Omental fat pad (tissue), 4 donors: ENCODE measurements around the gene LTF. TPM values are rescaled to one million over a fixed set of nuclear protein-coding genes. Genes with fewer than 3 reads are reported as not detected.
"Not testable (repeated sequence)": the region's sequence is repeated elsewhere in the genome, so short reads cannot be mapped to it uniquely, and the experiment has no call there.

ENCODE experiments used
- ATAC-seq: fragments of 150-250 bp; one replicate; pipeline ENCODE4 v1.9.1; 2016; ENCODE audit warnings: mild to moderate bottlenecking, moderate library complexity; ENCODE audit not compliant: low FRiP score
- DNase-seq: peaks from one replicate; pipeline ENCODE4 v3.0.0-alpha.2; 2019; ENCODE audit warnings: low spot score
- total RNA-seq, 4 donors: library from RNA; depleted of rRNA; stranded (reverse); fragments of >200 nt; gene quantifications; one replicate each; pipeline ENCODE4 v1.1.0, GENCODE V29; 2016
- TF ChIP-seq, protein P1 (sequence below), 3 donors: fragments of 450-650 bp; IDR thresholded peaks; one replicate each; pipeline ENCODE4 v1.5.1; 2016 to 2017; ENCODE audit warnings: antibody characterized with exemption in 3 of 3, mild to moderate bottlenecking in 3 of 3, moderate library complexity in 2 of 3

The LTF gene
- total RNA-seq, 4 donors from 2014 or later: 3.0 to 9.6 (median 6.9) TPM

GRCh38 chr3:46393554-46394434, 70.9 kb downstream of the LTF start:
- TF ChIP-seq, protein P1, sequence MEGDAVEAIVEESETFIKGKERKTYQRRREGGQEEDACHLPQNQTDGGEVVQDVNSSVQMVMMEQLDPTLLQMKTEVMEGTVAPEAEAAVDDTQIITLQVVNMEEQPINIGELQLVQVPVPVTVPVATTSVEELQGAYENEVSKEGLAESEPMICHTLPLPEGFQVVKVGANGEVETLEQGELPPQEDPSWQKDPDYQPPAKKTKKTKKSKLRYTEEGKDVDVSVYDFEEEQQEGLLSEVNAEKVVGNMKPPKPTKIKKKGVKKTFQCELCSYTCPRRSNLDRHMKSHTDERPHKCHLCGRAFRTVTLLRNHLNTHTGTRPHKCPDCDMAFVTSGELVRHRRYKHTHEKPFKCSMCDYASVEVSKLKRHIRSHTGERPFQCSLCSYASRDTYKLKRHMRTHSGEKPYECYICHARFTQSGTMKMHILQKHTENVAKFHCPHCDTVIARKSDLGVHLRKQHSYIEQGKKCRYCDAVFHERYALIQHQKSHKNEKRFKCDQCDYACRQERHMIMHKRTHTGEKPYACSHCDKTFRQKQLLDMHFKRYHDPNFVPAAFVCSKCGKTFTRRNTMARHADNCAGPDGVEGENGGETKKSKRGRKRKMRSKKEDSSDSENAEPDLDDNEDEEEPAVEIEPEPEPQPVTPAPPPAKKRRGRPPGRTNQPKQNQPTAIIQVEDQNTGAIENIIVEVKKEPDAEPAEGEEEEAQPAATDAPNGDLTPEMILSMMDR (IDR thresholded peaks at IDR 0.05): no peak
- ATAC-seq (peak; percentile 55), DNase-seq (no peak)

DNA sequence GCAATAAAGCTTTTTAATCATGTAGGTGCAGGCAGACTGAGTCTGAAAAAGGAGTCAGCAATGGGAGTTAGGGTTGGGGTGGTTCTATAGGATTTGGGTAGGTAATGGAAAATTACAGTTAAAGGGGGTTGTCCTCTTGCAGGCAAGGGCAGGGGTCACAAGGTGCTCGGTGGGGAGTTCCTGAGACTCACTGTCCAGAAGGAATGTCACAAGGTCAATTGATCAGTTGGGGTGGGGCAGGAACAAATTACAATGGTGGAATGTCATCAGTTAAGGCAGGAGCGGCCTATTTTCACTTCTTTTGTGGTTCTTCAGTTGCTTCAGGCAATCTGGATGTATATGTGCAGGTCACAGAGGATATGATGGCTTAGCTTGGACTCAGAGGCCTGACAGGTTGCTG, 71.7 kb downstream of the LTF start:
- DNase-seq (no peak), ATAC-seq (no peak)
- TF ChIP-seq, protein P1 (IDR thresholded peaks at IDR 0.05): no peak

DNA sequence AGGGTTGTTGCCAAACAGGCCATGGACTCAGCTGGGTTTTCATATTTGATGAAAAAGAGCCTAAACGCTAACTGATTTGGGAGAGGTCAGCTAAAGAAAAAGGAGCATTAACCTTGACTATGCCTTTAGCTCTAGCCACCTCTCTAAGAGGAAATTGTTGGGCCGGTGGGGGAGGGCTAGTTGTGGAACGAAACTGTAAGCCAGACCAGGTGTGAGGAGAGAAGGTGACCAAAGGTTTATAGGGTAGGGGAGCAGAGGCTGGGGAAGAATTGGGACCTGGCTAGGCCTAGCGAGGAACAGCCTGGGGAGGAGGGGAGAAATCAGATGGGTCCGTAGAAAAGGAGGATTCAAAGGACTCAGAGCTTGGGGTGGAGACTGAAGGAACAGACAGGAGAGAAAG, 73.2 kb downstream of the LTF start:
- DNase-seq: not testable (repeated sequence)

DNA sequence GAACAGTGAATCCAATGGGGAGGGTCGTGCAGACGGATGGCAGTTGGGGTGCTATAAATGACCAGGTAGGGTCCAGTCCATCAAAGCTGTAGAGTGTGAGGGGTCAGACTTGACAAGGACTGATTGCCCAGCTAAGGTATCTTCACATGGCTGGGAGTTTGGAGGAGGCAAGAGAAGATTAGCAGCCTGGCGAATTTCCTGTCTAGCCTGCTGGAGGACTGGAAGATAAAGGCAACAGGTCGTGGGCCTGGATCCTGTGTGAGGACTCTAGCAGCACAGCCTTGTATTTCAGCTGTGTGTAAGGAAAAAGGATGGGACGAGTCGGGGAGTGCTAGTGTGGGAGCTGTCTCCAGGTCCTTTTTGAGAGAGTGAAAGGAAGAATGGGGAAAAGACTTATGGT, 75.4 kb downstream of the LTF start:
- TF ChIP-seq, protein P1 (IDR thresholded peaks at IDR 0.05): no peak
- DNase-seq: no peak
- ATAC-seq: no peak

More for the DNA sequence above, 73.2 kb downstream of the LTF start:
- ATAC-seq: not testable (repeated sequence)

DNA sequence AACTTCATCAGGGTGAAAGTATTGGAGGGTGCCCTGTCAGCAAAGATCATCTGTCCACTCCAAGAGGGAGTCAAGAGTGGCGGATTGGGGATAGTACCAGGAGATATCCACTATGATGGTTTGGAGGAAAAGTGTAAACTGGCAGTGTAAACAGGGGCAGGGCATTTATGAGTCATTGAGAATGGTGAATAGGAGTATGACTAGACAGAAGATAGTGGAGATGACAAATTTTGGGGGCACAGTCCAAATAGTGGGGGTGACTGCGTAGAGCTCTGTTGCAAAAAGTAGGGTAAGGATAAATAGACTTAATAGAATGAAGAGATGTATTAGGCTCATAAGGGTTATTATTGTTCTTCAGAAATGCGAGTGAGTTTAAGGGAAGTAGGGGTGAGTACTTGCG, 75.9 kb downstream of the LTF start:
- DNase-seq, ATAC-seq: not testable (repeated sequence)

GRCh38 chr3:46386205-46386604, 78.5 kb downstream of the LTF start:
- peak; percentile 64 for ATAC-seq
- TF ChIP-seq, protein P1 (IDR thresholded peaks at IDR 0.05): no peak
- DNase-seq: no peak

Other genes with a start within 250 kb of the LTF start
- gene CCR3, start 222.4 kb downstream of the LTF start, total RNA-seq: under 1 TPM in 1 of 4 donors, not detected in 3; 0.37 TPM
- 1 to 10 TPM; 1.3 to 5.4 (median 4.1) TPM for gene CCR2, start 110.8 kb downstream of the LTF start, total RNA-seq
- 1 to 10 TPM in 2 of 4 donors, under 1 TPM in 2; 0.16 to 5.2 (median 0.78) TPM for gene CCR5, start 94.0 kb downstream of the LTF start, total RNA-seq
- 10 to 100 TPM in 3 of 4 donors, 1 to 10 TPM in 1; 6.8 to 17.8 (median 12.8) TPM for gene CCRL2, start 57.6 kb downstream of the LTF start, total RNA-seq
- not detected for gene RTP3, start 33.1 kb upstream of the LTF start, total RNA-seq
- 1 to 10 TPM; 2.0 to 6.9 (median 3.8) TPM for gene LRRC2, start 101.4 kb upstream of the LTF start, total RNA-seq
- gene FAM240A, start 147.6 kb upstream of the LTF start, total RNA-seq: not detected
- gene ALS2CL, start 228.8 kb upstream of the LTF start, total RNA-seq: 10 to 100 TPM in 1 of 4 donors, 1 to 10 TPM in 3; 3.7 to 30.6 (median 6.7) TPM
- under 1 TPM in 1 of 4 donors, not detected in 3; 0.79 TPM for gene TMIE, start 236.5 kb upstream of the LTF start, total RNA-seq